ENCODE results near the gene RPL28.

DNA sequence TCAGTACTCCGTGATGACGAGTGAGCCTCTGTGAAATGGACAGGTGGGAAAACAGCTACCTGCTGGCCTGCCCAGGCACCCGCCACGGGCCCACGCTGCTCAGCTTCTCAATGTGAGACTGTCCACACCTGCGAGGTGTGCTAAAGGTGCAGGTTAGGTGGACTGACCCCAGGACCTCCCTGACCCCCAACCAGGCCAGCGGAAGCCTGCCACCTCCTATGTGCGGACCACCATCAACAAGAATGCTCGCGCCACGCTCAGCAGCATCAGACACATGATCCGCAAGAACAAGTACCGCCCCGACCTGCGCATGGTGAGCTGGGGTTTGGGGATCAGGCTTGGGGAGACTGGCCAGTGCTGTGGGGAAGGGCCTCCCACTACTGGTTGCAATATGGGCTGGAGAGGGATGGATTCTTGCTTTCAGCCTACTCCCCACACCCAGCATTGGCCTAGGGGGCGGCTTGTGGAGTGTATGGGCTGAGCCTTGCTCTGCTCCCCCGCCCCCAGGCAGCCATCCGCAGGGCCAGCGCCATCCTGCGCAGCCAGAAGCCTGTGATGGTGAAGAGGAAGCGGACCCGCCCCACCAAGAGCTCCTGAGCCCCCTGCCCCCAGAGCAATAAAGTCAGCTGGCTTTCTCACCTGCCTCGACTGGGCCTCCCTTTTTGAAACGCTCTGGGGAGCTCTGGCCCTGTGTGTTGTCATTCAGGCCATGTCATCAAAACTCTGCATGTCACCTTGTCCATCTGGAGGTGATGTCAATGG is 2.2 kb downstream of the RPL28 start:
- TF ChIP-seq EZH2 (IDR thresholded peaks at IDR 0.05; ENCODE audit: insufficient read depth, poor library complexity, severe bottlenecking) (no peak), EZH2phosphoT487 (IDR thresholded peaks at IDR 0.05; ENCODE audit: insufficient read depth, low read depth) (no peak)
